GM18867 (cell line): ENCODE measurements around the gene LLGL1.

ENCODE experiments used
- ATAC-seq: cut with Tn5 transposase; IDR thresholded peaks from one replicate; pipeline ENCODE4 v1.9.1; 2021; ENCODE audit warnings: mild to moderate bottlenecking, moderate library complexity; ENCODE audit not compliant: unreplicated experiment

The LLGL1 gene

DNA sequence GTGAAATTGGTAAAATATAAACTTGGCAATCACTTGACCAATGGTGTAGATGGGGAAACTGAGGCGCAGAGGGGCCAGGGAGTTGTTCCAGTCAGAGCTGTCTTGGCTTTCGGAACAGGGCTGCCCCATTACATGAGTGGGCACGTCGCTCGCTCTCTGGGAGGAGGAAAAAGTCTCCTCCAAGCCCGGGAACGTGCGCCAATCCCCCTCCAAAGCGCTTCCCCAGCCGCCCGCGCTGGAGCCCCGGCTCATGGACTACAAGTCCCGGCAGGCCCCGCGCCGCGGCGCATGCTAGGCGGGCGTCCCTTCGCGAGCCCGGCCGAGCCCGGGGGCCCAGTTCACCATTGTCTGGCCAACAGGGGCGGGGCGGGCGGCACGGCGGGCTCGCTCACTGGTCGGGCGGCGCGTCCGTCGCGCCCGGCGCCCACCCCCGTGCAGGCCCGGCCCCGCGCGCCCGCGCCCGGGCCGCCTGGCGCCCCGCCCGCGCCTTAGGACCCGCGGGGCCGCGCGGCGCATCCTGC lies at the start of gene LLGL1:
LLGL1 (plus strand) TSS at position 515 of the 521 bp plus-strand sequence. CDS start 48 bp downstream, outside the sequence.
- peak; percentile 86 for ATAC-seq

DNA sequence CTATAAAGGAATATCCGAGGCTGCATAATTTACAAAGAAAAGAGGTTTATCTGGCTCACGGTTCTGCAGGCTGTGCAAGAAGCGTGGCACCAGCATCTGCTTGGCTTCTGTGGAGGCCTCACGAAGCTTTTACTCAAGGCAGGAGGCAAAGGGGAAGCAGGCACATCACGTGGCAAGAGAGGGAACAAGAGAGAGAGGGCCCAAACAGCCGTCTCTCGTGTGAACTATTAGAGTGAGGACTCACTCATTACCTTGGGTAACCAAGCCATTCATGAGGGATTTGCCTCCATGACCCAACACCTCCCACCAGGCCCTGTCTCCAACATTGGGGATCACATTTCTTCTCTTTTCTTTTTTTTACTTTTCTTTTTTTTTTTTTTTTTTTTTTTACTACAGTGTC lies 49.3 kb upstream of the LLGL1 start:
- no peak for ATAC-seq

DNA sequence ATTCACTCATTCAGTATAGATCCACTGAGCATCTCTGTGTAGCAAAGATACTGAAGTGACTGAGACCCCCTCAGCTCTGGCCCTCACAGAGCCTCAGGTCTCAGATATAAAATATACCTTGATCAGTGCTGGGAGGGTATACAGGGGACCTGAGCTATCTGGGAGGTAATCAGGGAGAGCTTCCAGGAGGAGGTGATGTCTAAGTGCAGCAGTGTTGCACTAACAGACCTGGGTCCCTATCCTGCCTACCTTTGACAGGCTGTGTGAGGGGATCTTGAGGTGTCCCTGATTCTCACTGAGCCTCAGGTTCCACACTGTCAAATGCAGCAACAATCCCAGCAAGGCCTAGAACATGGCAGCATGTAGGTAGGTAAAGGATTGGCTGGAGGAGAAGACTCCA lies 48.3 kb upstream of the LLGL1 start:
- ATAC-seq, result no peak

DNA sequence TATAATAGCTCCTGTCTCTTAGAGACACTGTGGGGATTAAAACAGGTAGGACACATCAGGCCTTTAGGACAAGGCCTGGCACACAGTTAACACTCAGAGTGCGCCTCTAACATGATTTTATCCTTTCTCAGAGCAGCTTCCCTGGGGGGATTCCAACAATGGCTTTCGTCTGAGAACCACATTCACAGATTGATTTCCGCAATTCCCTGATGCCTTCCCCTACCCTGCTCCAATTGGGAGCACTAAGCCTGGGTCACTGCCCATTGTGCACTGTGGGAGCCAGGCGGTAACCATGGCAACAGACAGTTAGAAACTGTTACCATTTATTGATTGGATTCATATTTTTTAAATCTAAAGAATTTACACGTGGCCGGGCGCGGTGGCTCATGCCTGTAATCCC lies 47.7 kb upstream of the LLGL1 start:
- no peak for ATAC-seq

DNA sequence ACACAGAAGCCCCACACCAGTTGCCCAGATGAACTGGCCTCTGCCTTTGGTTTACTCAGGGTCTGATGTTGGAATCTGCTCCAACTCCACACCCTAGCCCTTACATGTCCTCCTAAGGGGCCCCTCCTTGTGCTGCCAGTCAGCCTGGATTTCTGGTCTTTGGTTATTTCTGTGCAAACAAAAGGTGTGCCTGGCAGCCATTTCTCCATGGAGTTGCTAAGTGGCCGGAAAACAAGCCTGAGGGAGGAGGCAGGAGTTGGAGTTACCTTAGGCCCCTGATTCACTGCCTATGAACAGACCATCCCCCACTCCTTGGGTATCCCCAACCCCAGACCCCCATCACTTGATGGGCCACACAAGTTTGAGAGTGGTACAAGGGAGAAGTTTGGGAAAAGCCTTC lies 46.2 kb upstream of the LLGL1 start:
- ATAC-seq, result no peak

DNA sequence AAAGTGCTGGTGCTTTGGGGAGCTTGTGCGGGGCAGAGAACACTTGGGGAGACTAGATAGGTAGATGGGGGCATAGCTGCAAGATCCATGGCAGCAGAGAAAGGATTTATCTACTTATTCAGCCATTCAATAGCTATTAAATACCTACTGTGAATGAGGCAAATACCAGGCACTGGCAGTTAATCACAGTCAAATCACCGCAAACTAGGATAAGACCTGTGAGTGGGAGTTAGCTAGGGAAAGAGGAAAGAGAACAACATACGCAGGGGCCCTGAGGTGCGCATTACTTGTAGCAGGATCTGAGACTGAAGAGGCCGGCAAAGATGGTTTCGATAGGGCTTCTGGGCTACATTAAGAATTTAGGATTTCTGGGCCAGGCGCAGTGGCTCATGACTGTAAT lies 45.6 kb upstream of the LLGL1 start:
- no peak for ATAC-seq

DNA sequence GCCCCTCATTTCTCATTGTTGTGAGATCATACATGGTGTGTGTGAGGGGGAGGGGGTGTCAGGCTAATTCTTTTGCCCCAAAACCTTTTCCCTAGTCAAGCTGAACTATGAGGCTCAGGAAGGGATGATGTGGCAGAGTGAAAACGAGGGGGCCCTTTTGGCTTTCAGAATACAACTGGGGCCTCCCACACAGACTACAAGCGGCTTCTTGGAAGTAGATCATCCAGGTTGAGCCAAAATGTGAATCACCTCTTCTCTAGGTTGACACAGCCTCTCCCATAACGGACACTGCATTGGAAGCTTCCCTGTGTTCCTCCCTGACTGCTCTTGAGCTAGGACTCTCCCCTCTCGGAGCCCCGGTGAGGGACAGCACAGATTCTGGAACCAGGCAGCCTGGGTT lies 44.1 kb upstream of the LLGL1 start:
- ATAC-seq, result no peak

DNA sequence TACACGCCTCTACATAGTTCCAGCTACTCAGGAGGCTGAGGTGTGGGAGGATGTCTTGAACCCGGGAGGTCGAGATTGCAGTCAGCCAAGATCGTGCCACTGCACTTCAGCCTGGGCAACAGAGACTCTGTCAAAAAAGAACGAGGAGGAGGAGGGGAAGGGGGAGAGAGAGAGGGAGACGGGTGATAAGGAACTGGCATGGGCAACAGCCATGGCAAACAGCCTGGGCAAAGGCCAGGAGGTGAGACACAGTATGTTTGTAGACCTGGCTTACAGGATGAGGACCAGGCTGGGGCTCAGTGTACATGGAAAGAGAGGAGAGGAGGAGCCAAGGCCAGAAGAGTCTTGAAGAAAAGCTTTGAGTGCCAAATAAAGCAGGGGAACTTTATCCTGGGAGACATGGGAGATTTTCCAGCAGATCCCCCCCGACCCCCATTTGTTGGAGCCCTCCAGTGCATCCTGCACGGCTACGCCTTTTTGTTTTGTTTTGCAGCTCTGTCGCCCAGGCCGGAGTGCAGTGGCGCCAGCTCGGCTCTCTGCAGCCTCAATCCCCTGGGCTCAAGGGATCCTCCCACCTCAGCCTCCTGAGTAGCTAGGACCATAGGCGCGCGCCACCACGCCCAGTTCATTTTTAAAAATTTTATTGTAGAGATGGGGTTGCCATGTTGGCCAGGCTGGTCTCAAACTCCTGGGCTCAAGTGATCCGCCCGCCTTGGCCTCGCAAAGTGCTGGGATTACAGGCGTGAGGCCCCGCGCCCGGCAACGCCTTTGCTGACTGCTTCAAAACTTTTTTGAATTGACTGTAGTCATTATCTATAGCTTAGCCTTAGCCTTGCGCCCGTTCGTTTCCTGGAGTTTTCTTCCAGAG lies 43.1 kb upstream of the LLGL1 start:
- ATAC-seq, result no peak

DNA sequence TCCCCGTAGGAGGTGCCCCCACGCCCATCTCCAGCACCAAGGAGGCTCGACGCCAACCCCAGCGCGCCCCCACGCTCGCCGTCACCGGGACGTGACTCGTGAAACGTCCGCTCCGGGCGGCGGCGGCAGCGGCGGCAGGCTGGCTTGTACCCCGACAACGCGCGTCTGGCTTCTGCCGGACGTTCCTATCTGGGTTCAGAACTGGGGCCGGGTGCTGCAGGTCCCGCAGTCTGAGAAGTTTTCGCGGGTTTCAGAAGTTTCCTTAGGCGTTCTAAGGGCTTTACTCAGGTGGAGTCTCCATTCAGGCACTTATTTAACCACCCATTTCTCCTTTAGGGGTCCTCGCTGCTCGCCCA lies 42.5 kb upstream of the LLGL1 start:
- ATAC-seq, result peak; percentile 48

DNA sequence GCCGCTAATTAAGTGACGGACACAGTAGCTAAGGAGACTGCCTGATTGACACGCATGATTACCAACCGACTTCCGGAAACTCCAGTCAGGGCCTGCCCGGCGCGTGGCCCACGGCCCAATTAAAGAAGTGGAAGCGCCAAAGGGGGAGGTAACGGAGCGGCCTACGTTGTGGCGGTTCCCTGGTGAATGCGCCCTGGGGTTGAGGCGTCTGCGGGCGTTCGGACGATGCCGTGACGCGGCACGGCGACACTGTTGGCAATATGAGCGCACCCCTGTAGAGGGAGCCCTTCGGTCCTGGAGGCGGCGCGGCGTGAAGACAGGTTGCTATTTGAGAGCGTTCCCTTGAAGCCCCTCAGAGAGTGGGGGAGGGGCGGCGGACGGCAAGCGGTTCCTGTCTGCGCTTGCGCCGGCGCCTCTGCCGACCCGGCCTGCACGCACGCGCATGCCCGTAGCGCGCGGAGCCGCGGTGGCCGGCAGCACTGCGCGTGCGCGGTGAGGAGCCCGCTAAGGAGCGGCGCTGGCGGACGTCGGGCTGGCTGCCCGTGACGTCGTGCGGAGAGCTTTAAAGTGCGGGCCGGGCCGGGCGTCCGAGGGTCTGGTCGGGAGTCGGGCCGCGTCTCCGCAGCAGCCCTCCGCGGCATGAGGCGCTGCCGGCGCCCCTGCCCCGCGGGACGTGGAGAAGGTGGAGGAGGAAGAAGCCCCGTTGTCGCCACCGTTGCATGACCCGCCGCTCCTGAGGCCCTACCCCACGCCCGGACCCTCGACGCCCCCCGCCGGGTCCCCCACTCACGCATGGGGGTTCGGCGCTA lies 41.9 kb upstream of the LLGL1 start, which contains the start of gene ALKBH5:
ALKBH5 (plus strand) TSS at position 495 of the 809 bp plus-strand sequence. CDS start 416 bp downstream, outside the sequence.
- ATAC-seq, result peak; percentile 80

DNA sequence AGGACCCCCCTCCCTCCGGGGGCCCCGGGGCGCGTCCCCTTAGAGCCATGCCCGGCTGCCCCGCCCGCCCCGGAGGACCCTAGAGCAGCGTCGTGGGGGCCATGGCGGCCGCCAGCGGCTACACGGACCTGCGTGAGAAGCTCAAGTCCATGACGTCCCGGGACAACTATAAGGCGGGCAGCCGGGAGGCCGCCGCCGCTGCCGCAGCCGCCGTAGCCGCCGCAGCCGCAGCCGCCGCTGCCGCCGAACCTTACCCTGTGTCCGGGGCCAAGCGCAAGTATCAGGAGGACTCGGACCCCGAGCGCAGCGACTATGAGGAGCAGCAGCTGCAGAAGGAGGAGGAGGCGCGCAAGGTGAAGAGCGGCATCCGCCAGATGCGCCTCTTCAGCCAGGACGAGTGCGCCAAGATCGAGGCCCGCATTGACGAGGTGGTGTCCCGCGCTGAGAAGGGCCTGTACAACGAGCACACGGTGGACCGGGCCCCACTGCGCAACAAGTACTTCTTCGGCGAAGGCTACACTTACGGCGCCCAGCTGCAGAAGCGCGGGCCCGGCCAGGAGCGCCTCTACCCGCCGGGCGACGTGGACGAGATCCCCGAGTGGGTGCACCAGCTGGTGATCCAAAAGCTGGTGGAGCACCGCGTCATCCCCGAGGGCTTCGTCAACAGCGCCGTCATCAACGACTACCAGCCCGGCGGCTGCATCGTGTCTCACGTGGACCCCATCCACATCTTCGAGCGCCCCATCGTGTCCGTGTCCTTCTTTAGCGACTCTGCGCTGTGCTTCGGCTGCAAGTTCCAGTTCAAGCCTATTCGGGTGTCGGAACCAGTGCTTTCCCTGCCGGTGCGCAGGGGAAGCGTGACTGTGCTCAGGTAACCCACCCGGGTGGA lies 41.0 kb upstream of the LLGL1 start:
- ATAC-seq, result peak; percentile 1

DNA sequence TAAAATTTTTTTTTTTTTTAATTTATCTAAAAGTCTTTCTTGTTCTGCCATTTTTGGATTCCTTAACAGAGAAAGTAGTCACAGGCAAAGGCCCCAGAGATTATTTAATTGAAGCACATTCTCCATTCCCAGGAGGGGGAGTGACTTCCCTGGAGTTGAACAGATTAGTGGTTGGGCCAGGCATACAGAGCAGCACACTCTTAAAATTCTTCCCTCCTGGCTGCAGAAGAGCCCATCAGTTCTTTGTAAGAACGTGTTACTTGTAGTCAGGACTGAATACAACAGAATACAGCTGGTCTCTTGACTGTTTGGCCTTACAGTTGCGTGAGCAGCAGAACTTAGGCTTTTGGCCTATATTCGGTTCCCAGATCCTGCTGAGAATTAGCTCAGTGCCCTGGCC lies 40.0 kb upstream of the LLGL1 start:
- no peak for ATAC-seq

DNA sequence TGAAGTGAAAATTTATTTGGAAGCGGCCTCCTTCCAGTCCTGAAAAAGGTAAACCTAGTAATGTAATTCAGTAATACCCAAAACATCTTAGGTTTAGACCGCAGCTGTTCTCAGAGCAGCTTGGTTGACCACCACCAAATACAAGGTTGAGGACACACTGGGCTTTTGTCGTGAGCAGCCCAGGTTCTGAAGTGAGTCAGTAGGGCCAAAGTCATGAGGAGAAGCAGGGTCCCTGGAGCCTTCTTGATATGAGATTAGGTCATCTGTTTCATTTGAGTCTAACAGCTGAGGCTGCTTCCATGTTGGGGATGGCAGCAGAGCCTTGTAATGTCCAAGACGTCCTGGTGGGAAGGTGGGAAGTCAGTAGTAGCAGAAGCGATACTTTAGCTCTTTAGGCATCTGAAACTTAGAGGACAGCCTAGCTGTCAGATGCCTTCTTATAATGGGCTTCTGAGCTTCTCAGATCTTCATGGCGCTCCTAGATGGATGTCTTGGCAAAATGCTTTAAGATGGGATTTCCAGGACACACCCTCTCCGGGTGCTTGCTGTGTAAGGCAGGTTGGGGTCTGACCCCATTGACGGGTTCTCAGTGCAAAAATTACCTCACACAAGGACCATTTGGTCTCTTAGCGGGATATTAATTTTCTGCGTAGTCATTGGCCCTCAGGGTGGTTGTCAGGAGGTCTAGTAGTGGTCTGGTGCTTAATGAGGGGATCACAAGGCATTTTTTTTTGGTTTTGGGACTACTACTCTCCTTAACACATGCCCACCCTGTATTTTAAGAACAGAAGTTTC lies 39.4 kb upstream of the LLGL1 start:
- ATAC-seq, result no peak

DNA sequence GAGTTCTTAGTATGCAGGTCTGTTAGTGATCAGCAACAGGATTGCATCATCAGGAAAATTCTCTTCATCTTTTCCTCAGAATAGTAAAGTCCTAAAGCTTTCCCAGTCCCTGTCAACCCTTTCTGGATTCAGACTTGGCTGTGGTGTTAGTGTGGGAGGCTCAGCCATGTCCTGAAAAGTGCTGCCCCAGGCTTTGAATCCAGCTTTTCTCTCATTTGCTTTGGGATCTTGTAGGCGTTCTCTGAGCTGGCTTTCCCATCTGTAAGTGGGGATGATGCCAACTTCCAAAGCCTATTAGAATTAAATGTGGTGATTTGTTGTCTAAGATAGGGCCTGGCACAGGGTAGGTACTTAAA lies 38.8 kb upstream of the LLGL1 start:
- no peak for ATAC-seq

DNA sequence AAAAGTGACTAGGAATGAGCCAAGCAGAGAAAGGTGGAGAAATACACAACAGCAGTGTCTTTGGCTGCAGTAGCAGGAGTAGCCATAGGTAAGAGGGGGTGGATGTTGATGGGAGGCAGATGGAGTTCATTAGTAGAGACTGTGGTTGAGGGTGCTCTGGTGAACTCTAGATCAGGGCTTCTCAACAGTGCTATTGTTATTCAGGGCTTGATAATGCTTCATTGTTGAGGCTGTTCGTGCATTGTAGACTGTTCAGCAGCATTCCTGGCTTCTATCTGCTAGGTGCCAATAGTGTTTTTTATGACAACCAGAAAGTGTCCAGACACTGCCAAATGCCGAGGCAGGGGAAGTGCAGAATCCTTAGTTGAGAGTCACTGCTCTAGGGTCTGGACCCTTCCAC lies 38.2 kb upstream of the LLGL1 start:
- no peak for ATAC-seq

DNA sequence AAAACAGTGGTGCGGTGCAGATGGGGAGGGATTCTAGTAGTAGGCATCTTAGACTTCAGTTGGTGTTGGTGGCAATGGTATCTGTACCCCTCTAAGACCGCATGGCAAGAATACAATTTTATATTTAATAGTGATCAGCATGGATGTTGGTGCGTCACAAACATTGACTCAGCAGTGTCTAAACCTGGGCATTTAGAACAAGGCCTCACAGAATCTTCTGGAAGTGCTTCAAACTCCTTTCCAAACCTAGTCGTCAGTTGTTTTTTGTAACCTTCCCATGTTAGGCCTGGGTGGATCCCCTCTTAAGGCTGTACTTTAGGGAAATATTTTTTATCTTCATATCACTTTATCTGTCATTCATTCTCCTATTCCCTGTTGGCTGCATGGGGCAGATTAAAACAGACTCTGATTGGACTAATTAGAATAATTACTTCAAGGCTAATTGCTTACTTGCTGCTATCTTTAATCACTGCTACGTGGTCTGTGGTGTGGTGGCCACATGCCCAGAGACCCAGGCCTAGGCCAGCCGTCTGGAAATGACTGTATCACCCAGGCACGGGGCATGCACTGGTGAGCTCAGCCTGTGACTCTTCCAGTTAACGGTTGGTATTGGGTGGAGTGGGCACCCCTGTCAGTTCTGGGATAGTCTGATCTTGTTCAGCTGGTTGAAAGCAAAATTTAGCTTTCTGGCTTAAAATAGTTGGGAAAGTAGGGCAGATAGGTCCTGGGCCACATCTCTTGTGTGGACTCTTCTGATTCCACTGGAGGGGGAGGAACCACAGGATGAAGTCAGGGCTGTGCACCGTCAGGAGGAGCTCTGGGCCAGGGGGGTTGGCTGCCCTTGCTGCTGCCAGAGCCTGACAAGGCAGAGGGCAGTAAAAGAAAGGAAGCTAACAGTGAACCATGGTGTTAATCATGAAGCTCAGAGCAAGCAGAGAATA lies 37.3 kb upstream of the LLGL1 start:
- no peak for ATAC-seq

DNA sequence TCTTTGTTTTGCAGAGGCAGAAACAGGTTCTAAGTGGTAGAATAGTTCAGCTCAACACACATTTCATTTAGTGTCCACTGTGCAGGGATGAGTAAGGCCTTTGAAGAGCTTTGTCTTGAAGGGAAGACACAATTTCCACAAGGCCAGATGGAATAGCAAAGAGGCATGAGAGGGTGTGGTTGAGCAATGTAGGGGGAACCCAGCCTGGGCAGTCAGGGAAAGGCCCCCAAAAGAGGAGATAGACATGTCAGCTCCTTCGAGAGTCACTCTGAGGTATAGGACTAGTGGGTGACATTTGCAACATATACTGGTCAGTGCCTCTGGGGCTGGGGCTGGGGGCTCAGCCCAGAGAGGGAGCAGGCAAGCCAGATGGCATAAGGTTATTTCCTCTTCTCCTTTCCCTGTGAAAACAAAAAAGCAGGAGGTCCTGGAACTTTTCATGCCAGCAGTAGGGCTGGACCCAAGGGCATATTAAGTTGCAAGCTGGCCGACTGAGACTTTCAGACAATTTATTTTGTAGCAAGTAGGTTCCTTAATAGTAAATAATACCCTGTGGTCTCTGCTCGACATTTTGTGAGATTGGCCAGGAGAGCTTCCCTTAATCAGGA lies 34.7 kb upstream of the LLGL1 start:
- ATAC-seq, result no peak

DNA sequence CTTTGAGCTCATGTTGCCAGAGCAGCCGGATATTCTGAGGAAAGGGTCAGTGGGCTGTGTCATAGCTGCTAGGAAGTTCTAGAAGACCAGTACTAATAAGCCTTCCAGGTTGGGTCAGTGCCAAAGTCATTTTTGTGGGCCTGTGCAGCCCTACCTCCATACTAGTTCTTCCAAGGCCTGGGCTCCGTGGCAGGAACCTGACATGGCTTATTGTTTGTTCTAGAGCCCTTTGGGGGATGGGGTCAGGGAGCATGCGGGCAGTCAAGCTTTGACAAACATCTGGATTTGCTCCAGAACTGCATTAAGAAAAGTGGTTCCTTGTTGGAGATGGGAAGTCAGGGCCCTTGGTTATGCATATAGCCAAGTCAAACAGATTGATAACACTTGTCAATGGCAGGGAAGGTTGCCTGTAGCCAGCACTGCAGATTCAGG lies 34.2 kb upstream of the LLGL1 start:
- ATAC-seq, result no peak

DNA sequence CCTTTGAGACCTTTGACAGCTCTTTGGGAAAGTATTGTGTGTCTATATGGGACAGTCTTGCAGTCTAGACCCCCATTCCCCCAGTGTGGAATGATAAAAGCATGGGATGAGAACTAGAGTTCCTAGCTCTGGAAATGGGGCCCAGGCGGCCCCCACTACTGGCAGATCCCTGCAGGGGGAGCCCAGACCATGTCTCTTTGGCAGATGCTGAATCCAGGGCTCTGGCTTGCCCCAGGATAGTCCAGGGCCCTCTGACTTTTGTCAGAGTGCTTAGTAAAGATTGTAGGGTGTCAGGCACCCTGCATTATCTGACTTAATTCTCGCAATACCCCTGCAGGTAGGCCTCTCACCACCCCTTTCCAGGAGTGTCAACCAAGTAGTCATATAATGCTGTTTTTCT lies 33.5 kb upstream of the LLGL1 start:
- no peak for ATAC-seq
